NCI-H1417 (cell line): ENCODE measurements around the gene BAZ1B.
"Not testable (repeated sequence)": the region's sequence is repeated elsewhere in the genome, so short reads cannot be mapped to it uniquely, and the experiment has no call there.

Source experiments
- DNase-seq, 3 experiments: peaks; one replicate each; lab custom pipeline; 2025; lab: John Stamatoyannopoulos, UW

The BAZ1B gene

GRCh38 chr7:73538510-73538909, 16.4 kb upstream of the BAZ1B start:
- not testable (repeated sequence) for DNase-seq

GRCh38 chr7:73537051-73537450, 15.0 kb upstream of the BAZ1B start:
- no peak for DNase-seq

GRCh38 chr7:73536479-73536878, 14.4 kb upstream of the BAZ1B start:
- no peak for DNase-seq

DNA sequence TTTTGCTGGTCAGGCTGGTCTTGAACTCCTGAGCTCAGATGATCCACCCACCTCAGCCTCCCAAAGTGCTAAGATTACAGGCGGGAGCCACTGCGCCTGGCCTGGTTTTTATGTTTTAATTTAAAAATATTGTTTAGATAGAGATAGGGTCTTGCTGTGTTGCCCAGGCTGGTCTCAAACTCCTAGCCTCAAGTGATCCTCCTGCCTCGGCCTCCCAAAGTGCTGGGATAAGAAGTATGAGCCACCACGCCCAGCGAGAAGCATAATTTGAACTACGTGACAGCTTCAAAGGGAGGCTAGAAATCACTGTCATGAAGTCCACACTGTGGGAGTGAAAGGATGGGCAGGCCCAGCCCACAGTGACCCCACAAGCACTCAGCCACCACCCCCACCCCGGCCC, 13.8 kb upstream of the BAZ1B start:
- DNase-seq: not testable (repeated sequence)

DNA sequence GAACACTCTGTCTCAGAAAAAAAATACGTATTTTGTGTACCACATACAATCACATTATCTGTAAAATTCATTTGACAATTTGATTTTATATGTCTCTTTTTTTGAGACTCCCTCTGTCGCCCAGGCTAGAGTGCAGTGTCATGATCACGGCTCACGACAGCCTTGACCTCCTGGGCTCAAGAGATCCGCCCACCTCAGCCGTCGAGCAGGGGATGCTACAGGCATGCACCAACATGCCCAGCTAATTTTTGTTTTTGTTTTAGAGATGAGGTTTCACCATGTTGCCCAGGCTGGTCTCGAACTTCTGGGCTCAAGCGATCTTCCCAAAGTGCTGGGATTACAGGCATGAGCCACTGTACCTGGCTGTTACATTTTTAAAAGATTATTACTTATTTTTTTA, 11.6 kb upstream of the BAZ1B start:
- peak in 1 of 3 experiments; percentile 34 for DNase-seq

DNA sequence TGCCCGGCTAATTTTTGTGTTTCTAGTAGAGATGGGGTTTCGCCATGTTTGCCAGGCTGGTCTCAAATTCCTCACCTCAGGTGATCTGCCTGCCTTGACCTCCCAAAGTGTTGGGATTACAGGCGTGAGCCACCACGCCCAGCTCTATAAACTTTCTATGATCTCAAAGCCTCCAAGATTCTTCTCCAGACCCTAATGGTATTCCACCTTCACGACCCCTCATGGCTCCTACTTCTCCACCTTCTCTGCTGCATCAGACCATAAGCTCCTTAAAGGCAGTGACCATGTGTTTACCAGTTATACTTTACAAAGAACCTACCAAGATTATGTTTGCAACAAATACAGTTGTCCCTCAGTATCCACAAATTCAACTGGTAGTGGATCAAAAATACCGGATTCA, 10.1 kb upstream of the BAZ1B start:
- DNase-seq: no peak

DNA sequence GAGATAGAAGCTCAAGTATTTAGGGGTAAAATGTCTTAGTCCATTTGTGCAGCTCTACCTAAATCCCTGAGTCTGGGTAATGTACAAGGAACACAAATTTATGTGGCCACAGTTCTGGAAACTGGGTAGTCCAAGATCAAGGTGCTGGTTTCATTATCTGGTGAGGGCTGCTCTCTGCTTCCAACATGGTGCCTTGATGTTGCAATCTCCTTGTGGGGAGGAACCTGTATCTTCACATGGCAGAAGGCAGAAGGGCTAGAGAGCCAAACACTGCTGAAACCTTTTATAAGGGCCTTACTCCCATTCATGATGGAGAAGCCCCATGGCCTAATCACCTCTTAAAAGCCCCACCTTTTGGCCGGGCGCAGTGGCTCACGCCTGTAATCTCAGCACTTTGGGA, 8.7 kb upstream of the BAZ1B start:
- DNase-seq: no peak

- peak in 2 of 3 experiments; percentile 72 to 93 for DNase-seq
Observed at GRCh38 chr7:73526896-73527821, 5.1 kb upstream of the BAZ1B start.

GRCh38 chr7:73526158-73526494, 4.0 kb upstream of the BAZ1B start:
- DNase-seq: not testable (repeated sequence)

- DNase-seq: peak in 2 of 3 experiments; percentile 76 to 98
Observed at GRCh38 chr7:73521636-73522104, 423 bp downstream of the BAZ1B start.

DNA sequence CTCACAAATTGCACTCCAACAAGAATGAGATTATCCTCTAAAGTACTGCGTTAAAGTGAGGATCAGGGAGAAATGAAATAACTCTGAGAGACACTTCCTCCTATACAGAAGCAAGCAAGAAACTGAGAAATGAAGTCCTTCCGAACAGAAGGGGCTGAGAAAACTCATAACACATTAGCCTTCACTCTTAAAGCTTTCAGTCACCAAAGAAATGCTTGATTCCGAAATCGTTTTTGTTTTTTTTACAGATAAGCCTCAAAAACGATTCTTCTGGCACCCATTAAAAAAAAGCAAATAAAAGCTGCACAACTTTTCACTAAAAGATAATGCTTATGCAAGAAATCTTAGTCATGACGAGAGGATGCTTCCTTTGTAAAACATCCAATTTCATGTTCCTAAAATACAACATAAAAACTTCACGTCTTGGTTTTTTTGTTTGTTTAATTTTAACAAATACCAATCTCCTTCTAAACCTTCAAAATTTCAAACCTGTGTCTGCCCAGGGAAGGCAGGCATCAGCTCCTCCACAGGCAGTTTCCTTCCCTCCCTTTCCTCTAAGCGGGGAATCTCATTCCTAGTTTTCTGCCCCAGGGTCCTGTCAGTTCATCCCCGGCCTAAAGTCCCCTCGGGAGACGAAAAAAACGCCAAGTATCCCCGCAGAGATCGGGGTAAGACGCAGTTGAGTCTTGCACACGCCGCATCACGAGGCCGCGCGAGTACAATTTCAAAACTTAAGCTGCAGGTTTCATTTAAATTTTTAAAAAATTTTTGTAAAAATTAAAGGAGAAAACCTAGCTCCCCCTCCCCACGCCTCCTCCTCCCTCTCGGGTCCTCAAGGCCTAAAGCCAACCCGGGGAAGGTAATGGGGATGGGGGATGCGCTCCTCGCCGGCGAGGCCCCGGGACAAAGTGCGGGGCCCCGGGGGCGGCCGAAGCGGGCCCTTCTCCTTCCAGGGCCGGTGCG, 1.1 kb downstream of the BAZ1B start:
- DNase-seq: peak in 2 of 3 experiments; percentile 65 to 71

GRCh38 chr7:73519867-73520672, 2.0 kb downstream of the BAZ1B start:
- DNase-seq: peak in 1 of 3 experiments; percentile 49

DNA sequence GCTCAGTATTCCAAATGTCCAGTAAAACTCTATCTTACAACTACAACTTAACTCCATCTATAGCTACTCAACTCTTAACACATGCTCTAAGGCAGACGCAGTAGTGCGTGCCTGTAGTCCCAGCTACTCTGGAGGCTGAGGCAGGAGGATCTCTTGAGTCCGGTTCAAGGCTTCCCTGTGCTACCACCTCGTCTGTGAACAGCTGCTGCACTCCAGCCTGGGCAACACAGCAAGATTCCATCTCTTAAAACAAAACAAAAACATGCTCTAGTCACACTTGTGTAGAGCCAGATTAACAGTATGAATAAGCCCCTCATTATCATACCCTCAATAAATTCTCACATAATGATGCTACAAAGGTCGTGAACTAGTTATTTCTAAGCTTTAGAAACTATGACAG, 3.6 kb downstream of the BAZ1B start:
- no peak for DNase-seq

DNA sequence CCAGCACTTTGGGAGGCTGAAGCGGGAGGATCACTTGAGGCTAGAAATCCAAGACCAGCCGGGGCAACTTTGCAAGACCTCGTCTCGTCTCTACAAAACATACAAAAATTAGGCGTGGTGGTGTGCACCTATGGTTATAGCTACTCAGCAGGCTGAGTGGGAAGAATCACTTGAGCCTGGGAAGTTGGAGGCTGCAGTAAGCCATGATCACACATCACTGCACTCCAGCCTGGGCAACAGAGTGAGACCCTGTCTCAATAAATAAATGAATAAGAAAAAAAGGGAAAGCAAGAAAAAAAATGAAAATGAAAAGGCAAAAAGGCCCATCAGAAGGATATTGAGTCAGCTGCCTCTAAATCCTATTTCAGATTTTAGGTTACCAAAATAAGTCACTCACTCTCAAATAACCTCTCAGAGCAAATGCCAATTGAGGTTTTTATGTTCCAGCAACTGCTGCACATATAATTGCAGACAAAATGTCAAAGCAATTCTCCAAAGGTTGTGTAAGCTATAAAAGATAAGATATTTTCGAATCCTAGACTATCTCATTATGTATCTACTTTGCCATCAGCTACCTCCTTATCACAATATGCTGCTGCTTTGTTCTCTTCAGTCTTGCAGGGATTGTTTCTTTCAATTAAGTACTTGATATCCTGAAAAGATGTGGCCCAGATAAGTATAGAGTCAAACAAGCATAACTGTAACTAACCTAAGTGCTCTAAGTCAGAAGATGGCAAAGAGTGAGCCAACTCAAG, 4.7 kb downstream of the BAZ1B start:
- DNase-seq: no peak

DNA sequence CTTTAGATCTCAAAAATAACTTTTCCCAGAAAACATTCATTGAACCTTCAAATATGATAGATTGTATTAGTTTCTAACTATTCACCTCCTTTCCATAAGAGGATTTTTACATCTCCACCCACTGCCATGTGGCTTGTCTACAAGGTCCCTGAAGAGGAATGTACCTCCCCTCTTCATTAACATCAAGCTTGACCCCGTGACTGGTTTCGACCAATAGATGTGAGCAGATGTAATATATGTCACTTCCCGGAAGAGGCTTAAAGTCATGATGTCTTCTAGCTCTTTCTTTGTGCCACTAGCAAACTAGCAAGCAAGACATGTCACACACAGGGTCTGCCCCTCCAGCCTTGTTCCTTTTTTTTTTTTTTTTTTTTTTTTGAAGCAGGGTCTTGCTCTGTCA, 6.9 kb downstream of the BAZ1B start:
- DNase-seq: no peak

DNA sequence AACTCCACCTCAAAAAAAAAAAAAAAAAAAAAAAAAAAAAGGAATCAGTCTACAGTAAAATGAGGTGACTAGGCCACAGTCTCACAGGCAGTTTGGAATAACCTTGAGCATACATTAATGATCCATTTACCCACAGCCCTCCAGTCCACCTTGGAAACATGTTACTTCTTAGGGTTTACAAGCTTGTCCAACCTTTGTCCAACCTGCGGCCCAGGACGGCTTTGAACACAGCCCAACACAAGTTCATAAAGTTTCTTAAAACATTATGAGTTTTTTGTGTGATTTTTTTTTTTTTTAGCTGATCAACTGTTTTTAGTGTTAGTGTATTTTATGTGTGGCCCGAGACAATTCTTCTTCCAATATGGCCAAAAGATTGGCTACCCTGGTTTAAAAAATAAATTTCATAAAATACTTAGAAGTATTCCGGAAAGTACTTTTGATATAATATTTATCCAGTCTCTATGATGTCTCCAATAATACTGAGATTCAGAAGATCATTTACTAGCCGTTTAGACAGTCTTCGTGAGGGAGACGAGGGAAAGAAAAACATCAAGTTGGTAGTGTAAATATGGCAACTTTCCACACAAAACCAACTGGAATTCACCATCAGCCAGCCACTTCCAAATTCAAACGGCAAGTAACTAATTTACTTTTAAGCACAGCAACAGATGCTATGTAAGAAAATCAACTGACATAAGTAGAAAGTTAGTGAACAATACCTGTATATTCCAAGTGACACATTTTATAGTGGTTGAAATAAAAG, 9.9 kb downstream of the BAZ1B start:
- no peak for DNase-seq

DNA sequence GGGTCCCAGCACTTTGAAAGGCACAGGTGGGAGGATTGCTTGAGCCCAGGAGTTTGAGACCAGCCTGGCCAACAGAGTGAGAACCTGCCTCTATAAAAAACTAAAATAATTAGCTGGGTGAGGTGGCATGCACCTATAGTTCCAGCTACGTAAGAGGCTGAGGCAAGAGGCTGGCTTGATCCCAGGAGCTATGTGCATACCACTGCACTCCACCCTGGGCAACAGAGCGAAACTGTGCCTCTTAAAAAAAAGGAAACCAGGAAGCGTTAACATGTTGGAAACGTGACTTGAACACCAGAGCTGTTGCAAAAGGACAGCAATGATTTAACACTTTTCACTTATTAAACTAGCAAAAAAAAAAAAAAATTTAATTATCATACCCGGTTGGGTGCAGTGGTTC, 12.6 kb downstream of the BAZ1B start:
- DNase-seq: no peak

- DNase-seq: no peak
Observed at GRCh38 chr7:73507556-73507955, 14.5 kb downstream of the BAZ1B start.

DNA sequence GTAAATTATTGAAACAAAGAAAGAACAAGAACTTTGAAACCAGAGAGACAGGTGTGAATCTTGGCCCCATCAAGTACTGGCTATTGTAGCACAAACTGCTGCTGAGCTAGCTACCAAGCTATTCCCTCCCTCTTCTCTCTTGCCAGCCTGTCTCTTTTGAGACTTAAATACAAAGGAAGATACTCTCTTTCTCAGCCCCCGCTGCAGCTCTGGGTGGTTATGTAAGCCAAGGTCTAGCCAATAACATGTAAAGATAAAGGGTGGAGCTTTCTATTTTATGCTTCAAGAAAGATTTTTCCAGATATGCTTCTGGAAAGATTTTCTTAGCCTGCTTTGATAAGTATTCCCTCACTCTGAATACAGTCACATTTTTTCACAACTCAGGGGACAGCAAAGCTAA, 17.2 kb downstream of the BAZ1B start:
- no peak for DNase-seq

GRCh38 chr7:73504017-73504416, 18.1 kb downstream of the BAZ1B start:
- no peak for DNase-seq
